GM15510 (cell line): ENCODE results near the gene CRYBB1.

Source experiments
- POLR2A ChIP-seq: IDR thresholded peaks from 3 replicates; pipeline ENCODE4 v1.6.1; 2011; ENCODE audit warnings: borderline replicate concordance; ENCODE audit not compliant: insufficient read length; ENCODE audit errors: extremely low read depth

The CRYBB1 gene

DNA sequence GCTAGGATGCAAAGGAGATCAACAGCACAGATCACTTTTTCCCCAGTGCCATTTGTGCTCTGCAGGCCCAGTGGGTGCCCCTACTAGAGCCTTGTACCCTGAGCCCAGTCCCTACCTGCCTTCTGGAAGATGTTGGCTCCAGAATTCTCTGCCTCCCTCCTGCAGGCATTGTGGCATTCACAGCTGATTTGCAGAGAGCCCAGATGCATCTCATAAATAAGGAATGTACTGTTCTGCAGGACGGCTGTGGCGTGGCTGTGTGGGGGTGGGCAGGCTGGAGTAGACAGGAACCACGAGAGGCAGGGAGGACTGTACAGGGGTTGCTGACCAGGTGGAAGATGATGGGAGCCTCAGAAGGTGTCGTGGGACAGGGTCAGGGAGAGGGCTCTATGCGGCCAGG lies 28.3 kb upstream of the CRYBB1 start:
- no peak for TF ChIP-seq POLR2A

DNA sequence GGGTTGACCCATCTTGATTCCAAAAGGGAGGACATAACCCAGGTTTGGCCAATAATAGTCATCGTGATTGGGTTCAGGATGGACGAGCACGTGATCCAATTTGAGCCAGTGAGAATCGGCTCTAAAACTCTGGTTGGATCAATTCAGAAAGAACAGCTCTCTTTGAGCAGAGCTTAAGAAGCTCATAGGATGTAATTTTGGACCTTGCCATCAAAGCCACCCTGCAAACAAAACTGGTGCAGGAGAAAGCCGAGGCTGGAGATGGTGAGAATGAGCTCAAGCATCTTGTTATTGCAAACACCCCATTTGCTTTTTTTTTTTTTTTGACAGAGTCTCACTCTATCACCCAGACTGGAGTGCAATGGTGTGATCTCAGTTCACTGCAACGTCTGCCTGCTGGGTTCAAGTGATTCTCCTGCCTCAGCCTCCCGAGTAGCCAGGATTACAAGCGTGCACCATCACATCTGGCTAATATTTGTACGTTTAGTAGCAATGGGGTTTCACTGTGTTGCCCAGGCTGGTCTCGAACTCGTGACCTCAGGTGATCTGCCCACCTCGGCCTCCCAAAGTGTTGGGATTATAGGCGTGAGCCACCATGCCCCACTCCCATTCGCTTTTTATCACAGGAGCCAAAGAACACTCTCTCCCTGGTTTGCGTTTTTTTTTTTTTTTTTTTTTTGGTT lies 25.7 kb upstream of the CRYBB1 start:
- TF ChIP-seq POLR2A: no peak

DNA sequence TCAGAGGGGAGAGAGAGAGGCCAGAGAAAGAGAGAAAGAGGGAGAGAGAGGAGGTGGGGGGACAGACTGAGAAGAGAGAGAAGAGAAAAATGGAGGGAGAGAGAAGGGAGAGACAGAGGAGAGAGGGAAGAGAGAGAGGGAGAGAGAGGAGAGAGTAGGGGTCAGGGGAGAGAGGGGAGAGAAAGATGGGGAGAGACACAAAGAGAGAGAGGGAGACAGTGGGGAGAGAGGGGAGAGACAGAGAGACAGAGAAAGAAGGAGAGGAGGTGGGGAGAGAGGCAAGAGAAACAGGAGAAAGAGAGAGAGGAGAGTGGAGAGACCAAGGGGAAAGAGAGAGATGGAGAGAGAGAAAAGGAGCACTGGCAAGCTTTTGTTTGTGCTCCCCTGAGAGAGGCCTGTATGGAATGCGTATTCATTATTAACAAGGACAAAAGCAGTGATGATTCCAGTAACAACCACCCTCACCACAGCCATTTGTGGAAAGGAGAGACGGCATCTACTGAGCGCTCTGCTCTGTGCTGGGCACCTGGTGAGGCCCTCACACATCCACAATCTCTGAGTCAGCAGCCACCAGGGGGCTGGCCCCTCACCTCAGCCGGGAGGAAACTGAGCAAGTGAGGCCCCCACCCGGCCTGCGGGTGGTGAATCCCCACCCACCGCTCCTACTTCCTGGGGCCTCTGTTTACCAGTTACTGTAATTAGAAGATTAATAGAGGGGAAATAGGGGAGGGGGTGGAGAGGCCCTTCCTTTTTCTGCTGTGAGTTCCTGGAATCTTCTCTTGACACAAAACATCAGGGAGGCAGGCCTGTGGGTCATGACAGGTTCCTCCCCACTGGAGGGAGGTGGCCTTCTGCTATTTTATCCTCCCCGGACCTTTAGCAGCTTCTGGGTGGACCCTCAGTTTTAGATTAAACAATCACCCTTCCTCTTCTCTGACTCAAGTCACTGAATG lies 24.9 kb upstream of the CRYBB1 start:
- TF ChIP-seq POLR2A: no peak

DNA sequence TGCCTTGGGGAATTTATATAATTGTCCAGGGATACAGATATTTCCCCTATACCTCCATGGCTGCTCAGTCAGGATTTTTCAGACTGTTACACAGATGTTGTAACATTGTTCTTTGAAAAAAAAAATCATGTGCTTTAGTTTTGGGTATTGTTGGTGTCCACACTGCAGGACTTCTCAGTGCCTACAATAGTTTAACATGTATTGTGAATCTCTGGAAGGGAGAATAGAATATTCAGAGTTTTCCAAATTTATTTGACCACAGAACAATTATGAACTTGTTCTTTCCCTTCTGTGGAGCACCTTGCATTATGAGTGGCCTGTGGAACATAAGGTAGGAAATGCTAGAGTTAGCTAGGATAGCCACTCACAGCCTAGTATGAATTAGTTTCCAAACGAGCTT lies 18.5 kb upstream of the CRYBB1 start:
- no peak for TF ChIP-seq POLR2A

DNA sequence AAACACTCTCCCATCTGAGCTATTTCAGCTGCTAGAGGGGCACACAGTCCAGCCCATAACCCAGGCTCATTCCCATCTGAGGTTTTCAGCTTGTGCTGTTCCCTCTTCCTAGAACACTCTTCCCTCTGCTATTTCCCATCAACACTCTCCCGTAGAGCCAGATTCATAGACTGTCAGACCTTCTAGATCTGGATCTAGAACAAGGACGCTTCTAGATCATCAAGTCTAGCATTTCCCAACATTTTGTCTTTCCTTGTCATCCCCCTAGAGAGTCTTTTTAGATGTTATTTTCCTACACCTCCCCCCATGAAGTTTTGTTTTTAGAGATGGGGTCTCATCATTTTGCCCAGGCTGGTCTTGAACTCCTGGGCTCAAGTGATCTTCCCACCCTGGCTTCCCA lies 17.3 kb upstream of the CRYBB1 start:
- no peak for TF ChIP-seq POLR2A

DNA sequence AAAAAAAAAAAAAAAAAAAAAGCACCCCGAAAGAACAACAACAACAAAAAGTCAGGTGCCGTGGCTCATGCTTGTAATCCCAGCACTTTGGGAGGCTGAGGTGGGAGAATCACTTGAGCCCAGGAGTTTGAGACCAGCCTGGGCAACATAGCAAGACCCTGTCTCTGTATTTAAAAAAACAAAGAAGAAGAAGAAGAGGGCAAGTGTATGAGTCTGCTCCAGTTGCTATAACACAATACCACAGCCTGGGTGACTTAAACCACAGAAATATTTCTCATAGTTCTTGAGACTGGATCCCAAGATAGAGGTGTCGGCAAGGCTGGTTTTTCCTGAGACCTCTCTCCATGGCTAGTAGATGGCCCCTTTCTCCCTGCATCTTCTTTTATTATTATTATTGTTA lies 16.4 kb upstream of the CRYBB1 start:
- TF ChIP-seq POLR2A: no peak

DNA sequence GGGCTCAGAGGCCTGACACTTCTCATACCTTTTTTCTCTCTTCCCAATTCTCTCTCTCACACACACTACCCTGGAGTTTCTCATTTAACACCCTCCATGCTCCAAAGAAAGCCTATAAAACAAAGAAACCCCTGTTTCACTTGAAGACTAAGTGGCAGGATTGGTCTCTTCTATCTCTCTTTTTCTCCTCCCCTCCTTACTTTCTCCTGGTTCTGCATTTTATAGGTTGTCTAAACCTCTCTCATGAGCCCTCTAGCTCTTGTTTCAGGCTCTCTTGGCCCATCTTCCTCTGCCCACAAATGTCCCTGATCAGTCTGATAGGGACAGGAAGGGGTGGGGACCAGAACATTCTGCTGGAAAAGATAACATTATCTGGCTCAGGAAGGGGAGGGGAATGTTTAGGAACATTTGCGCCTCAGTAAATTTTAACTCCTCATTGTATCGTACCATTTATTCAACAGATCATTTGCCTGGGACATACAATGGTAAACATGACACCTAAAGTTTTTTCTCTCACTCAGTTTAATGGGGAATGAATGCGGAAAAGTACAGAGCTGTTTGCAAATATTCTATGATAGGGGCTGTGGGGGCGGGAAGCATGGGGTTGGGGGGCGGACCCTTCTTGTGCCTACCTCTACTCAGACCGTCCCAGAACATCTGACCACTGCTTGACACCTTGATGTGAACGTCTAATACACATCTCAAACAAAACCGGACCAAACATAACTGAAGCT lies 14.8 kb upstream of the CRYBB1 start:
- TF ChIP-seq POLR2A: no peak

DNA sequence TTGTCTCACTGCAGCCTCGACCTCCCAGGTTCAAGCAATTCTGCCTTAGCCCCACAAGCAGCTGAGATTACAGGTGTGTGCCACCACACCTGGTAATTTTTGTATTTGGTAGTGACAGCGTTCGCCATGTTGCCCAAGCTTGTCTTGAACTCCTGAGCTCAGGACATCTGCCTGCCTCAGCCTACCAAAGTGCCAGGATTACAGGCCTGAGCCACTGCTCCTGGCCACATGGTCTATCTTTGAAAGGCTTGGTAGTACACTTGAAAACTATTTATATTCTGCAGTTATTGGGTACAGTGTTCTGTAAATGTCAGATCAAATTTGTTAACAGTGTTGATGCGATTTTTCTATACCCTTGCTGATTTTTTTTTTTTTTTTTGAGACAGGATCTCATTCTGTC lies 13.5 kb upstream of the CRYBB1 start:
- TF ChIP-seq POLR2A: no peak

DNA sequence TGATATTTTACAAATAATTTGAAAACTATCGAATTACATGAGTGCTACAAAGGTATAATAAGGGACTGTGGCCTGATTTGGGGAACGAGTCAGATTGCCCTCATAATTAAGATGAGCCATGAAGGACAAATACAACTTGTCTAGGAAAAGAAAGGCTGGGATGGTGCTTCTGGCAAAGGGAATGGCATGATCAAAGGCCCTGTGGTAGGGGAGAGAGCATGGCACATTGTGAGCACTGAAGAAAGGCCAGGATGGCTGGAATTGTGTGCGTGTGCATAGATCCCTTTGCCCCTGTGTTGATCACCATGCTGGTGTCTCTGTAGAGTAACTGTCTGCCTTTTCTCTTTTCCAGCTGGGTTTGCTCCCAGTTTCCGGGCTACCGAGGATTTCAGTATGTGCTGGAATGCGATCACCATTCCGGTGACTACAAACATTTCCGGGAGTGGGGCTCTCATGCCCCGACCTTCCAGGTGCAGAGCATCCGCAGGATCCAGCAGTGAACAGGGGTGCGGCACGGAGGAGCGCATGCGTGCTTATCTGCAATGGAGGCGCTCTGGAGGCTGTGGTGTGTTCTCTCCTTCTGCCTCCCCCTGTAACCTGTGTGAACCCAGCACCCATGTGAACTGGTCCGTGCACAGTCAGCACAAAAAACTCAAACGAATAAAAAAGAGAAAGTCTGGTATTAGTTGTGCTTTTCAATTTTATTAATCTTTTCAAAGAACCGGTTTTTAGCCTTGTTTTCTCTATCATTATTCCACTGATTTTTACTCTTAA lies 12.3 kb upstream of the CRYBB1 start:
- no peak for TF ChIP-seq POLR2A

DNA sequence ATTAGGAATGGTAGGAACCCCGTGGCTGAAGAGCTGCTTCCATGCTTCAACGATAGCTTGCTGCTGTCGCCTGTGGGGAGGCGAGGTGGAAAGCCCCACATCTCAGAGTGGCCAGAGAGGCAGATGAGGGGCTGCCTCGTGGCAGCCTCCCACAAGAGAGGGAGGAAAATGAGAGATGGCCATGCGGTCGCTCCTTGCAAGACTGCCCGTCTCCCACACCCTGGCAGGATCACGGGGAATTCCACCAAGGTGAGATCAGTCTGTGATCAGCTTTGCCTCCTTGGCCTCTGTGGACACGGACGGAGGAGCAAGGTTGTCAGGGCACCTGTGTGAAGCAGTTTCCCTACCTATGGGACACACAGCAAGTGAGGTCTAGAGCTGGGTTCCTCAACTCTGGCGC lies 7.0 kb upstream of the CRYBB1 start:
- no peak for TF ChIP-seq POLR2A

DNA sequence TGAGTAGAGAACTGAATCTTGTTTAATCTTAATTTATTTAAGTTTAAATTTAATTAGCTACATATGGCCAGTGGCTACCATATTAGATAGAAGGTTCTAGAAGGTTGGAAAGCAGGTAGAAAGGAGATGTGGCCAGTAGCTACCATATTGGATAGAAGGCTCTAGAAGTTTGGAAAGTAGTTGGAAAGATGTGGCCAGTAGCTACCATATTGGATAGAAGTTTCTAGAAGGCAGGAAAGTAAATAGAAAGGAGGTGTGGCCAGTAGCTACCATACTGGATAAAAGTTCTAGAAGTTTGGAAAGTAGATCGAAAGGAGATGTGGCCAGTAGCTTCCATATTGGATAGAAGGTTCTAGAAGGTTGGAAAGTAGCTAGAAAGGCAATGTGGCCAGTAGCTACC lies 6.2 kb upstream of the CRYBB1 start:
- TF ChIP-seq POLR2A: no peak

DNA sequence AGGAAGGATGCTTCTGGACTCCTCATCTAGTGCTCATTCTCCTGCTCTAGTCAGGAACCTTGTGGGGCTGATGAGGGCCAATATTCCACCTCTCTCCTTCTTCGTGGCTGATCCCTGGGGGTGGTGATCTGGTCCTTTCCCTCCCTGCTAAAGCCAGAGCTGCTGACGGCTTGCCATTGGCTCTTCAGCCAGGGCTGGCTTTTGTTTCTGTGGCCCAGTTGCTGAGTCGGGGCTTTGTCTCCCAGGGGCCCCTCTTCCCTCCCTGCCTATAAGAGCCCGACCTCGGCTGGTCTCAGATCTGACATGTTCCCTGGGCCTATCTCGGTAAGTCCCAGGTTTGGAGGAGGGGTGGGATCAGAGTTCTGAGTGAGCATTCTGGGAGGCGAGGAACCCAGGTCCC lies 3.8 kb upstream of the CRYBB1 start, which contains the start of gene CRYBA4:
CRYBA4 (plus strand) TSS at position 301 of the 400 bp plus-strand sequence. CDS start 634 bp downstream, outside the sequence.
- no peak for TF ChIP-seq POLR2A

DNA sequence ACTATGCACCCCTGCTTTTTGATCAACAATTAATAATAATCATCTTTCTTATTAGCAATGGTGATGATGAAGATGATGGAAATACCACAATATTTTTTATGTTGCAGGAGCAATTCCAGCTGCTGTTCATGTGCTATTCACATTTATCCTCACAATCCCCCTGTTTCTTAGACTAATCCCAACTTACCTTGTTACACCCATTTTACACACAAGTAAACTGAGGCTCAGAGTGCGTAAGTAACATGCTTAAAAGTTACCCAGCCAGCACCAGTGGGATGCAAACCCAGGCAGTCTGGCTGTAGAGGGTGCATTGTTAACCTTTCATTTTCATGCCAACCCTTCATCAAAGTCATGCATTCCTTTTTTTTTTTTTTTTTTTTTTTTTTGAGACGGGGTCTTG lies 2.4 kb upstream of the CRYBB1 start:
- no peak for TF ChIP-seq POLR2A

DNA sequence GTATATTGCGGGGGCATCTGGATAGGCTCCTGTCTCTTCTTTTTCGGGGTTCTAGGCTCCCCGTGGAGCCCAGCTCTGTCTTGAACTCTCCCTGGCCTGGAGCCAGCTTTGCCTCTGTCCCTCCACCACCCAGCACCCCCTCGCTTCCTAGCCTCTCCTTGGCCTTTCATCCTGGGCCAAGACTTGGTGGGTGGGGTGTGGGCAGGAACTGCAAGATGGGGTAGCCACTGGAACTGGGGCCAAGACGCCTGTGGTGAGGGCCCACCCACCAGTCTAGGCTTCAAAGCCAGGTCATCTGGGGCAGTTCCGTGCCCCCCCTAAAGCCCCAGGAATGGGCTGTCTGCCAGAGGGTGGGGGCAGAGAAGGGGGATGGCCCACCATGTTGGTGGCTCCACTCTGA lies 1.7 kb upstream of the CRYBB1 start:
- no peak for TF ChIP-seq POLR2A
